ENCODE measurements around the gene CCDC68. TPM values are rescaled to one million over a fixed set of nuclear protein-coding genes. Genes with fewer than 3 reads are reported as not detected.
"Not testable (repeated sequence)": the region's sequence is repeated elsewhere in the genome, so short reads cannot be mapped to it uniquely, and the experiment has no call there.

CCDC68 gene
- polyA plus RNA-seq, 2 of the 4 experiments (the other 2 are of a cell fraction): 3.1 to 12.4 TPM

GRCh38 chr18:54856105-54856646 is 103.1 kb downstream of the CCDC68 start:
- FAIRE-seq (no peak), ATAC-seq (no peak), DNase-seq (ENCODE audit: low read depth in 1 of 2, low spot score in 1 of 2) (no peak)
- ChIA-PET CTCF (no interaction called here), POLR2A (no interaction called here)
- H3K27ac ChIP-seq: no peak overlapping the region
- no peaks in the 10 kb centered on the region for H3K9me3 ChIP-seq
- TF ChIP-seq HEYL (CRISPR knock-in tag; IDR thresholded peaks at IDR 0.05) (no peak), NR3C1 (IDR thresholded peaks at IDR 0.05) (no peak), SMC3 (IDR thresholded peaks at IDR 0.05) (no peak), CEBPB (IDR thresholded peaks at IDR 0.05) (no peak), PHF8 (IDR thresholded peaks at IDR 0.05; ENCODE audit: borderline replicate concordance, low read depth) (no peak), JUNB (IDR thresholded peaks at IDR 0.05) (no peak), MAZ (IDR thresholded peaks at IDR 0.05; ENCODE audit: borderline replicate concordance, low read depth, low read length) (no peak), REST (IDR thresholded peaks at IDR 0.05) (no peak), KDM1A (IDR thresholded peaks at IDR 0.05; ENCODE audit: low read depth) (no peak), BHLHE40 (IDR thresholded peaks at IDR 0.05; ENCODE audit: low read depth, low read length) (no peak), EHMT2 (IDR thresholded peaks at IDR 0.05; ENCODE audit: low read depth) (no peak), ZFP36 (IDR thresholded peaks at IDR 0.05; ENCODE audit: borderline replicate concordance, partially characterized antibody) (no peak), MAX (IDR thresholded peaks at IDR 0.05) (no peak), RARB (CRISPR knock-in tag; IDR thresholded peaks at IDR 0.05) (no peak), EP300 (IDR thresholded peaks at IDR 0.05) (no peak), CHD4 (IDR thresholded peaks at IDR 0.05; ENCODE audit: borderline replicate concordance) (no peak), NPAS2 (CRISPR knock-in tag; IDR thresholded peaks at IDR 0.05; ENCODE audit: borderline replicate concordance) (no peak), HOXA7 (CRISPR knock-in tag; IDR thresholded peaks at IDR 0.05) (no peak)
- WGBS (ENCODE audit: missing lambda C conversion rate): 84% methylated on average over 2 of the region's 2 CpGs
- no peak overlapping the region for H3K4me3 ChIP-seq
- H3K4me2 ChIP-seq: no peak overlapping the region
- no peaks in the 10 kb centered on the region for H3K4me1 ChIP-seq

GRCh38 chr18:54855050-54855449 is 104.2 kb downstream of the CCDC68 start:
- H3K4me1 ChIP-seq; H3K4me2 ChIP-seq; H3K4me3 ChIP-seq; POLR2A ChIA-PET; H3K9me3 ChIP-seq; ATAC-seq; CTCF ChIA-PET; DNase-seq (ENCODE audit: low read depth in 1 of 2, low spot score in 1 of 2); H3K27ac ChIP-seq; FAIRE-seq: not testable (repeated sequence)
- WGBS (ENCODE audit: missing lambda C conversion rate): 90% methylated on average over 3 of the region's 3 CpGs

GRCh38 chr18:54852780-54853675 is 106.2 kb downstream of the CCDC68 start:
- ATAC-seq (no peak), DNase-seq (ENCODE audit: low read depth in 1 of 2, low spot score in 1 of 2) (no peak), FAIRE-seq (no peak)
- H3K4me3 ChIP-seq: no peak overlapping the region
- H3K4me2 ChIP-seq: no peak overlapping the region
- 88% methylated on average over 6 of the region's 6 CpGs for WGBS (ENCODE audit: missing lambda C conversion rate)
- peaks cover 8% of the 10 kb centered on the region; the same call in 2 of the 3 replicates for H3K4me1 ChIP-seq
- ChIA-PET CTCF (interaction anchor here (1.4 kb wide), 1 partner anchor 130 kb away, joined by 4 read pairs; no protein-coding TSS in a partner anchor), POLR2A (no interaction called here)
- H3K9me3 ChIP-seq: no peaks in the 10 kb centered on the region
- no peak overlapping the region for H3K27ac ChIP-seq
- TF ChIP-seq RCOR1 (IDR thresholded peaks at IDR 0.05; ENCODE audit: low read depth, low read length): no peak
- TF ChIP-seq CTCF (IDR thresholded peaks at IDR 0.05): no peak
- no peak for TF ChIP-seq GATA3 (IDR thresholded peaks at IDR 0.05; ENCODE audit: borderline replicate concordance)
- no peak for TF ChIP-seq RAD21 (conservative IDR thresholded peaks at IDR 0.05 in 1 of 2, IDR thresholded peaks at IDR 0.05 in 1 of 2)
- no peak for TF ChIP-seq CBX8 (IDR thresholded peaks at IDR 0.05)
- no peak for TF ChIP-seq MYC (IDR thresholded peaks at IDR 0.05; ENCODE audit: borderline replicate concordance, low read length)
- no peak for TF ChIP-seq FOSB (CRISPR knock-in tag; IDR thresholded peaks at IDR 0.05)
- no peak for TF ChIP-seq PHF8 (IDR thresholded peaks at IDR 0.05; ENCODE audit: borderline replicate concordance, low read depth)
- TF ChIP-seq KDM1A (IDR thresholded peaks at IDR 0.05; ENCODE audit: low read depth): no peak
- no peak for TF ChIP-seq JUNB (IDR thresholded peaks at IDR 0.05)
- TF ChIP-seq NPAS2 (CRISPR knock-in tag; IDR thresholded peaks at IDR 0.05; ENCODE audit: borderline replicate concordance): no peak
- TF ChIP-seq CHD4 (IDR thresholded peaks at IDR 0.05; ENCODE audit: borderline replicate concordance): no peak
- TF ChIP-seq FOXS1 (CRISPR knock-in tag; IDR thresholded peaks at IDR 0.05): no peak
- no peak for TF ChIP-seq BCL3 (IDR thresholded peaks at IDR 0.05)

All from A549 (cell line).